Stimulated activated CD4-positive, alpha-beta T cell treated with anti-CD3 and anti-CD28 coated beads, Interleukin-15, amount 100 ng/mL, for 24 hours (primary cell): ENCODE measurements around the gene RELN.
"Not testable (repeated sequence)": the region's sequence is repeated elsewhere in the genome, so short reads cannot be mapped to it uniquely, and the experiment has no call there.

ENCODE experiments used
- DNase-seq: peaks from one replicate; pipeline ENCODE4 v3.0.0-alpha.2; 2020

The RELN gene

GRCh38 chr7:103940382-103941268, 48.8 kb downstream of the RELN start:
- DNase-seq, result no peak

- DNase-seq, result no peak
Measured at GRCh38 chr7:103937680-103938079, 51.8 kb downstream of the RELN start.

GRCh38 chr7:103936558-103936957, 52.9 kb downstream of the RELN start:
- no peak for DNase-seq

DNA sequence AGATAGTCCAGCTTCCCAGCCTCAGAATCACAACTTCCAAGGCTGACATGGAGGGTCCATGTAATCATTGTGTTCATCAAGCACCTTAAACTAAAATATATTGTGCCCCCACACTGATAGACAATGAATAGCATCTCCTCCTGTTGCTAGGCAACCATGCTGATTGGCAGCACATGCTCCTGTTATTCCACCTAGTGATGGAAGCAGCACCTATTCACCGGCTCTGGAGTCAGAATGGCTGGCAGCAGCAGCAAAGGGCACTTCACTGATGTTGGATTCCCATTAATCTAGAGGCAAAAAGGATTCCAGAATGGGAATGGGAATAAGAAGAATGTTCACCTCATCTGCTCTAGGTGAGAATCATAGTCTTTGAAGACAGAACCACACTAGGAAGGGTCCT, 55.0 kb downstream of the RELN start:
- DNase-seq, result no peak

DNA sequence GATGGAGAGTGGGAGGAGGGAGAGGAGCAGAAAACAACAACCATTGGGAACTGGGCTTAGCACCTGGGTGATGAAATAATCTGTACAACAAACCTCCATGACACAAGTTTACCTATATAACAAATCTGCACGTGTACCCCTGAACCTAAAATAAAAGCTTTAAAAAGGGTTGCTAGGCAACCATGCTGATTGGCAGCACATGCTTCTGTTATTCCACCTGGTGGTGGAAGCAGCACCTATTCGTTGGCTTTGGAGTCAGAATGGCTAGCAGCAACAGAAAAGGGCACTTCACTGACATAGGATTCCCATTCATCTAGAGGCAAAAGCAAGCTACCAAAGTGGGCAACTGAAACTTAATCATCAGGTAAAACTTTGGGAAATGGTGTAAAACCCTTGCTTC, 57.1 kb downstream of the RELN start:
- no peak for DNase-seq

- no peak for DNase-seq
Measured at GRCh38 chr7:103929901-103930311, 59.6 kb downstream of the RELN start.

GRCh38 chr7:103928581-103928980, 60.9 kb downstream of the RELN start:
- no peak for DNase-seq

- DNase-seq, result no peak
Measured at GRCh38 chr7:103924184-103924583, 65.3 kb downstream of the RELN start.

- DNase-seq, result no peak
Measured at GRCh38 chr7:103922407-103922806, 67.1 kb downstream of the RELN start.

DNA sequence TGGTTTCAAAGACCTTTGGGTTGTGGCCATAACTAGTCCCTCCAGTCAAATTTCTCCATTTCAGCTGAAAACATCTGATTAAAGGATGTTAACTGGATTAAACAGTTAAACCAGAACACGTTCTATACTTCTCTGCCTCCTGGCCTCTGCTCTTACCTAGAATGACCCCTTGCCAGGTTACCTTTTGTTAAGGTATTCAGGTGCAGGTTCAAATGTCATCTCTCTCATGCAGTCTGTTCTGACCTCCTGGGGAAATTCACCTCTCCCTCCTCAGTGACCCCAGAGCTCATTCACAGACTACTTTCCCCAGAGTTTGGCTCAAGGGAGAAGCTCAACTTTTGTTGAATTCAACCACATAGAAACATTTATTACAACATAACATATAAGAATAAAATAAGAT, 67.8 kb downstream of the RELN start:
- no peak for DNase-seq

DNA sequence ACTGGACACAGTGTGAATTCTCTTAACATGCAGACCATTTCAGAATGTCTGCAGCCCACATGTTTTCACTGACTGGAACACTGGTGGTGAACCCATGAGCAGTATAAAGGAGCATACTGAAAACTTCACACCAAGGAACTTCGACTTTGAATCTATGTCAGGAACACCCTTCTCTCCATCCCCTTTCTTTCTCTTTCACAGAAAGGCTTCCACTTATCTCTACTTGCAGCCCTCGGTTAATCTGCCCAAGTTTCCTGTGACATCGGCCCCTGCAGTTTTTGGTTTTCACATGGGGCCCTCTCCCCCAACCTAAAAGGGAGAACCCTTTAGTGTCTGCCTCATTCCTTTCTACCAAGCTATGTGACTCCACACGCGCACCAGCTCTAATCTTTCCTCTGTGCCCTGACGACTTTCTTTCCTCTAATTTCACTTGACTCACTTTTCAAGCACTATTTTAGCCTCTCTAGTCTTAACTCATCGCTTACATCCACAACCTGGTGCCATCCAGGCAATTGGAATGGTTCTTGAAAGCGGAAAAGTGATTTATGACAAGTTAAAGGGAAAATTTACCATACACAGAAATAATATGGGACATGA, 70.1 kb downstream of the RELN start:
- no peak for DNase-seq

GRCh38 chr7:103918631-103919271, 70.7 kb downstream of the RELN start:
- no peak for DNase-seq

DNA sequence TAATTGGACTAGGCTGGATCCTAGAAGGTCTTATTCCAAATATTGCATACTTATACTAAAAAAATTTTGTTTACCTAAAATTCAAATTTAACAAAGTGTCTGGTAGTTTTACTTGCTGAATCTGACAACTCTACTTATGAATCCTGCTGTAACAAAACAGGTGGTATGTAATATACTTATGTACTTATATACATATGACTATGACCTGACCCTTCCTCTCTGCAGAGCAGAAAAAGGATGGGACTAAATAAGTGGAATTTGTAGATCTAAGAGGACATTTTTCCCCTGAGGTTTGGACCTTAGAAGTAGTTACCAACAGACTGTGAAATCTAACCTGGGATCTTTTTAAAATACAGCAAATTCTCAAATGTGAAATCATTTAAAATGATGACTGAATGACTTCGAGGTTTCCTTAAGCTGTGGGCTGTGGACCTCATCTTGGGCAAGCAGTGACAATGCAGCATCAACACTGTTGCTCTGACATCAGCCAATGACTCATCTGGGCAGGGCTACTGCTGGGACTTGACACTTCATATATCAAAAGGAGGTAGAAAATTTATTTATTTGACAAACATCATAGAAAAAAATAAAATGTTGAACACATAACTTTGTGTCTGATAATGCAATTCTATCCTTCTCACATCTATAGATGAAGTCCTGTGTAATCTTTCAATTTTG, 73.6 kb downstream of the RELN start:
- DNase-seq, result no peak

- no peak for DNase-seq
Measured at GRCh38 chr7:103914147-103914899, 75.1 kb downstream of the RELN start.

GRCh38 chr7:103912891-103913605, 76.4 kb downstream of the RELN start:
- no peak for DNase-seq

DNA sequence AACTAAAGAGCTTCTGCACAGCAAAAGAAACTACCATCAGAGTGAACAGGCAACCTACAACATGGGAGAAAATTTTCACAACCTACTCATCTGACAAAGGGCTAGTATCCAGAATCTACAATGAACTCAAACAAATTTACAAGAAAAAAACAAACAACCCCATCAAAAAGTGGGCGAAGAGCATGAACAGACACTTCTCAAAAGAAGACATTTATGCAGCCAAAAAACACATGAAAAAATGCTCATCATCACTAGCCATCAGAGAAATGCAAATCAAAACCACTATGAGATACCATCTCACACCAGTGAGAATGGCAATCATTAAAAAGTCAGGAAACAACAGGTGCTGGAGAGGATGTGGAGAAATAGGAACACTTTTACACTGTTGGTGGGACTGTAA, 78.4 kb downstream of the RELN start:
- DNase-seq, result not testable (repeated sequence)

DNA sequence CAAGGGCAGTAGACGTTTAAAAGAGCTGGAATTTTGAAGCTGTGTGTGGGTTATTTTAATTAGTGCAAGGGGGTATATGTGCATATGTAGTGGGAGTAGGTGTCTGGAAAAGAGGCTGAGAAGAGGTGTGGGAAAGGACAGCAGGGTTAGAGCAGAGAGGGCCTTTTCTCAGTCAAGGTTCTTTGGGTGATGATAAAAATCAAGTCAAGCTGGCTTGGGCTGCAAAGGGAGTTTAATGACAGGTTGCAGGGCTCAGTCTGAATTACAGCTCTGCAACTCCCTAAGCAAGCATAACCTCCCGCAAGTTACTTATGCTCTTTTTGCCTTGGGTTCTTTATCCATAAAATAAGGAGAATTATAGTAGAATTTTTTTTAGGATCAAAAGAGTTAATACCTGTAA, 83.5 kb downstream of the RELN start:
- no peak for DNase-seq

DNA sequence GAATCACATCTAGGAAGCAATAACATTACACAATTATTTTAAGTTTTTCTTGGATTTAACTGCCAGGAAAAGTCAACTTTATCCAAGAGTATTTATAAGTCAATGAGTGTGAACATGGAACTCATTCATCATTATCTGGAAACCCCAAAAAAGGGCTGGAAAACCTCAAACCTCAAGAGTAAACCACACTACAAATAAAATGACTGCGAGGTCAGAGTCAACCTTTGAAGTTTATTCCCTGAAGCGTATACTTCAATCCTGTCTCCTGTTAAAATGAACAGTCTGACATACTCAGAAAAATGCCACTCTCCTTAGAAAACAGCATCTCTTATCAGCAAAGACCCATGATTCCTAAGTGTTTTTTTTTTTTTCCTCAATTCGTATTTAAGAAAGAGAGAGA, 86.5 kb downstream of the RELN start:
- no peak for DNase-seq

- not testable (repeated sequence) for DNase-seq
Measured at GRCh38 chr7:103896826-103897225, 92.6 kb downstream of the RELN start.

DNA sequence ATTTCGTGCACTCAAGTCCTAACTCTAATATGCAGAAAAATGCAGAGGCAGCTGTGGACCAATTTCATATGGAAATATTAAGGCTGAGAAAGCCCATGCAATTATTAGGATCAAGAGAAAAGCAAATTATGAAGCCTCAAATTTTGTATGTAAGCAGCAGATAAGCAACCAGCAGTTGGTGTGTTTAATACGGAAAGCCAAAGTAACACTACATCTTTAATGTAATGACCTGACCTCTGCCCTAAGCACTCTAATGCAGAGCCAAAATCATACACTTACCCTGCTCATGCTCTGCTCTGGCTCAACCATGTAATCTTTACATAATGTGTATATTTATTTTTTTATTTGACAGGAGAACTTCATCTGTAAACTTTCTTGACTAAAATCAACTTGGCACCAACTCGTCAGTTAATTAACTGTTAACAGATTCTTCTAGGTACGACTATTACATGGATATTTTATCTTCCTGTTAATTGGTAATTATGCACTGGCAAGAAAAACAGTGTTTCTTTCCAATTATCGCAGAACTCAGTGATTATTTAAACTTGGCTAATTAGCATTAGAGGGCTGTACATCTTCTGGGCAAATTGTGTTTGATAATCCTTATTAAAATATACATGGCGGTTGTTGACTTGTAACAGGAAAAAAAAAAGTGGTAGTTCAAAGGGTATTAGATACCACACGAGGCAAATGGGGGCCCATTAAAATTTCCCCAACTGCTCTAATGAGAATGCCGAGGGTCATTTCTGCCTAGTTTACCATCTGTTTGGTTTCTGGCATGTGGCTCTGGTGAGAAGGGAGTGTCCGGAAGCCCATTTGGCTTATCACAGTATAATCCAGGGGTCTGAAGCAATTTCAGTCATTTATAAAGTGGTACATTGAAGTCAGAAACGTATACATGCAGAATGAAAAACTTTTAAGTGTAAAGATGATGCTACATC, 94.5 kb downstream of the RELN start:
- no peak for DNase-seq

GRCh38 chr7:103893350-103893749, 96.1 kb downstream of the RELN start:
- no peak for DNase-seq
